ENCODE data around the gene TIAM2. TPM values are rescaled to one million over a fixed set of nuclear protein-coding genes. Genes with fewer than 3 reads are reported as not detected.

Gene TIAM2
- total and polyA plus RNA-seq, 9 of the 15 experiments (the other 6 are each of a cell fraction or from before 2014, with no cell fraction given) = 0.73 to 6.5 (median 4.3) TPM

GRCh38 chr6:155075930-155076695 lies 81.0 kb downstream of the TIAM2 start:
- in situ Hi-C loops (cut with MboI) = no loop called here
- FAIRE-seq (no peak), ATAC-seq (no peak), DNase-seq (ENCODE audit: extremely low read depth in 1 of 4, low spot score in 3 of 4) (no peak)
- Histone ChIP-seq H3K36me3 (ENCODE audit: control insufficient read depth, insufficient read depth, low read length) (no peaks in the 10 kb centered on the region), H3K4me3 (no peak overlapping the region), H3K27ac (ENCODE audit: extremely low read depth, low read depth, low read length) (no peak overlapping the region), H3K4me1 (replicated peaks in 1 of 2; ENCODE audit: control insufficient read depth in 2 of 2, insufficient read depth in 2 of 2, low read length in 2 of 2) (peaks cover 13 to 23% of the 10 kb centered on the region in 2 experiments; a peak in 3 of 5 replicates), H2AFZ (ENCODE audit: low read depth, low read length) (no peak overlapping the region), H3K79me2 (ENCODE audit: control insufficient read depth, insufficient read depth, low read length) (no peaks in the 10 kb centered on the region), H3K9ac (ENCODE audit: insufficient read depth in 1 of 2, low read depth in 2 of 2, low read length in 2 of 2) (no peak overlapping the region), H3K9me3 (replicated peaks; ENCODE audit: control insufficient read depth, insufficient read depth, low read depth, low read length) (no peaks in the 10 kb centered on the region), H4K20me1 (replicated peaks; ENCODE audit: control insufficient read depth, insufficient read depth, low read length) (peaks cover 2% of the 10 kb centered on the region; the same call in 1 of the 2 replicates), H3K9me1 (ENCODE audit: control insufficient read depth, insufficient read depth, low read length) (no peaks in the 10 kb centered on the region), H3K4me2 (ENCODE audit: insufficient read depth, low read length) (no peak overlapping the region), H3K27me3 (ENCODE audit: control insufficient read depth in 2 of 2, insufficient read depth in 2 of 2, low read length in 2 of 2) (peaks cover 21 to 27% of the 10 kb centered on the region in 2 experiments)
- WGBS (ENCODE audit: insufficient coverage, low coverage, missing lambda C conversion rate) = 15% methylated on average over 12 of the region's 12 CpGs
- intact Hi-C loops (cut with micrococcal nuclease) = no loop called here
- no peak for TF ChIP-seq ZNF282 (CRISPR knock-in tag; IDR thresholded peaks at IDR 0.05)
- TF ChIP-seq ZBTB17 (CRISPR knock-in tag; IDR thresholded peaks at IDR 0.05) = no peak
- TF ChIP-seq HES1 (IDR thresholded peaks at IDR 0.05; ENCODE audit: low read depth) = no peak
- no peak for TF ChIP-seq ZNF76 (CRISPR knock-in tag; IDR thresholded peaks at IDR 0.05; ENCODE audit: borderline replicate concordance)
- TF ChIP-seq POLR3A (IDR thresholded peaks at IDR 0.05; ENCODE audit: borderline replicate concordance, extremely low read depth, insufficient read depth, insufficient read length) = no peak
- TF ChIP-seq, protein P1, sequence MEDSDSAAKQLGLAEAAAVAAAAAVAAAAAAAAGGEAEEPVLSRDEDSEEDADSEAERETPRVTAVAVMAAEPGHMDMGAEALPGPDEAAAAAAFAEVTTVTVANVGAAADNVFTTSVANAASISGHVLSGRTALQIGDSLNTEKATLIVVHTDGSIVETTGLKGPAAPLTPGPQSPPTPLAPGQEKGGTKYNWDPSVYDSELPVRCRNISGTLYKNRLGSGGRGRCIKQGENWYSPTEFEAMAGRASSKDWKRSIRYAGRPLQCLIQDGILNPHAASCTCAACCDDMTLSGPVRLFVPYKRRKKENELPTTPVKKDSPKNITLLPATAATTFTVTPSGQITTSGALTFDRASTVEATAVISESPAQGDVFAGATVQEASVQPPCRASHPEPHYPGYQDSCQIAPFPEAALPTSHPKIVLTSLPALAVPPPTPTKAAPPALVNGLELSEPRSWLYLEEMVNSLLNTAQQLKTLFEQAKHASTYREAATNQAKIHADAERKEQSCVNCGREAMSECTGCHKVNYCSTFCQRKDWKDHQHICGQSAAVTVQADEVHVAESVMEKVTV (CRISPR knock-in tag; IDR thresholded peaks at IDR 0.05) = no peak
- no peak for TF ChIP-seq NELFE (IDR thresholded peaks at IDR 0.05; ENCODE audit: insufficient read depth, insufficient read length)
- TF ChIP-seq NFIC (IDR thresholded peaks at IDR 0.05) = no peak
- ChIA-PET CTCF (ENCODE audit: low intra/inter-chr PET ratio) (no interaction called here), POLR2A (interaction anchor here (1.5 kb wide), 1 partner anchor 9 kb away, joined by 6 read pairs; no protein-coding TSS in a partner anchor)
- BruUV-seq (replicated peaks) = no TSS peak

Data from K562 (cell line).